GM21381 (cell line): ENCODE results near the gene TNFAIP8.
"Not testable (repeated sequence)": the region's sequence is repeated elsewhere in the genome, so short reads cannot be mapped to it uniquely, and the experiment has no call there.

Experiments
- ATAC-seq: cut with Tn5 transposase; IDR thresholded peaks from one replicate; pipeline ENCODE4 v1.9.1; 2021; ENCODE audit warnings: mild to moderate bottlenecking, moderate library complexity; ENCODE audit not compliant: unreplicated experiment

The TNFAIP8 gene

DNA sequence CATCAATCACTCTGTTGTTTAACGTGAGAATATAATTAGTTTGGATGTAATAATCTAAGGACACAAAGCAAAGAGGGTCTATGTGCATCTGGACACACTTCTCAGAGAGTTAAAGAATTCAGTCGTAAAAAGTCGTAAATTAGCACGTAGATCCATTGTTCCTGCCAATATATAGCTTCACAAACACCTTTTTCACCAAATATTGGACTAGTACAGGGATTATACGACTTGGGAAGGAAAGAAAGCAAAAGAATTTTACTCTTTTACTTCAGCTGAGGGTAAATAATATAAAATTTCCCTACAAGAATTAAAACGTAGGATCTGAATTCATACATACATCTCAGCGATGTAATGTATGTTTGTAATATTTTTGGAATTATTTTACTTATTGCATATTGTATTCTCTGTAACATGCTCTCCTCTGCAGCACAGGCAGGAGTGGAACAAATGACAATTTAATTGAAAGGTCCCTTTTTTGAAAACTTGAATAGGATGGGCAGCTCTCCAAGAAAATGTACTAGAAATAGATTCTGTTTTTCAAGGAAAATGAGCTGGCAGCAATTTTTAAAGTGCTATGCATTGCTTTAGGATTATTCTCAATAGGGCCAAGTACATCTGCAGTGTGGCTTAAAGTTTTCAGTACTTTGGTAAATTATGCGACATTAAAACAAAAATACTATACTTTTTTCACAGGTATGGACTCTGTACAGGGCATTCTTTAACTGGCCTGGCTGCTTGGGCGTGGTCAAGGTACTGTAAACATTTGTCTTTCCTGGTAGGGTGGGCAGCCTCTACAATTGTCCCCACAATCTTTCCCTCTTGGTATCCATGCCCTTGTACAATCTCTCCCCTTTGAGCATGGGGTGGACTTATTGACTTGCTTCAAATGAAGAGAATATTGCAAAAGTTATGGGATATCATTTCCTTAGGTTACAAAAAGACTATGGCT is 56.7 kb downstream of the TNFAIP8 start:
- no peak for ATAC-seq

DNA sequence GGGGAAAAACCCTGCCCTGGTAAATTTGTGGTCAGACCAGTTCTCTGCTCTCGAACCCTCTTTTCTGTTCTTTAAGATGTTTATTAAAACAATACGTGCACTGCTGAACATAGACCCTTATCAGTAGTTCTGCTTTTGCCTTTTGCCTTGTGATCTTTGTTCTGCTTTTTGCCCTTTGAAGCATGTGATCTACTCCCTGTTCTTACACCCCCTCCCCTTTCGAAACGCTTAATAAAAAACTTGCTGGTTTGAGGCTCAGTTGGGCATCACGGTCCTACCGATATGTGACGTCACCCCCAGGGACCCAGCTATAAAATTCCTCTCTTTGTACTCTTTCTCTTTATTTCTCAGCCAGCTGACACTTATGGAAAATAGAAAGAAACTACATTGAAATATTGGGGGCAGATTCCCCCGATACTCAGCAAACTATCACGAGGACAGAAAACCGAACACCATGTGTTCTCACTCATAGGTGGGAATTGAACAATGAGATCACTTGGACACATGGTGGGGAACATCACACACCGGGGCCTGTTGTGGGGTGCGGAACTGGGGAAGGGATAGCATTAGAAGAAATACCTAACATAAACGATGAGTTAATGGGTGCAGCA is 58.4 kb downstream of the TNFAIP8 start:
- ATAC-seq, result not testable (repeated sequence)

DNA sequence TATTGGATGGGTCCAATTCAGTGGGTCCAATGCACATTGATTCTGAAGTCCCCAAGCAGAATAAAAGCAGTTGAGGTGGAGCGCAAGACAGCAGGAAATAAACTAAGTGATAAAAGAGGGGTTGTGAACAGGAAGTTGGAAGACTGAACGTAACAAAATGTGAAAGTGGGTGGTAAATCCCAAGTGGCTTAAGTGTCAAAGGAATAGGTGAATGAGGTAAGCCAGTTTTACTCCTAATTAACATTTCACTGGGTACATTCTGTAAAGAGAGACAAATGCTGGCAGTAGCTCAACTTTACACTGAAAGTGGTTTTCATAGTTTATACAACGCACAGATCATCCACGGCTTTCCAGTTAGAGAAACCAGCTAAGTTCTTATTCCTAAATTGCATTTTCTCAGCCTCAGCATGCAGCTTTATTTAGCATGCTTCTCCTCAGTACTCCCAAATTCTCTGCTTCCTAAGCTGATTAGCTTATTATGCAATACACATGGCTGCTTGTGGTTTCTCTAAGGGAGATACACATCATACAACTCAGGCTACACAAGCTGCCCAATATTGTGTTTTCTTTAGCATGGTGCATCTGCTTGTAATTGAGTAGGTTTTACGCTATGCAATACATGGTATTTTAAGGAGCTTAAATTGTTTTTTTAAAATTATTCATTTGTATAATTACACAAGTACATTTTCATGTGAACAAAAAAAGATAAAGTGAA is 62.2 kb downstream of the TNFAIP8 start:
- no peak for ATAC-seq

GRCh38 chr5:119418606-119419100 is 62.8 kb downstream of the TNFAIP8 start:
- ATAC-seq, result peak; percentile 76

DNA sequence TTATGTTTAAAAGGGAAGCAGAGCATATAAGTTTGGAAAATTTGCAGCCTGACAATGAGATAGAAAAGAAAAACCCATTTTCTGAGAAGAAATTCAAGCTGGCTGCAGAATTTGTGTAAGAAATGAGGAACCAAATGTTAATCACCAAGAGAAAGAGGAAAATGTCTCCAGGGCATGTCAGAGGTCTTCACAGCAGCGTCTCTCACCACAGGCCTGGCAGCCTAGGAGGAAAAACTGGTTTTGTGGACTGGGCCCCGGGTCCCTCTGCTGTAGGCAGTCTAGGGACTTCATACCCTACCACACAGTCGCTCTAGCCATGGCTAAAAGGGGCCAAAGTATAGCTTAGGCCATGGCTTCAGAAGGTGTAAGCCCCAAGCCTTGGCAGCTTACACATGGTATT is 64.3 kb downstream of the TNFAIP8 start:
- ATAC-seq, result no peak

DNA sequence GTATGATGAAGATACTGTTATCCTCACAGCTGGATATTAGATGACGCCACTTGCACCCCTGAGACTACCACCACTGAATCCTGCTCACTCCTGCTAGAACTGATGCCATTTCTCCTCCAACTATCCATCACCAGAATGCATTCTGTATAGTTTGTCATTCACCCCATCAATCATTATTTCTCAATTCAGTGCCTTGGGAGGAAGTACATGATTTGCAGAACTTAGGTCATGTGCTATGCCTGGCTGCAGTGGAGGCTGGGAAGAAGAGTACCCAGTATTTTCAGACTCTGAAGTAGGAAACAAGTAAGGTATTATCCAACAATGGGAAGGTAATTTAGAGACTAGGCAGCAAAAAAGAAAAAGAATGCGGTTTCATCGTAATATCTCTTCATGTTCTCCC is 70.2 kb downstream of the TNFAIP8 start:
- ATAC-seq, result no peak

GRCh38 chr5:119427060-119427459 is 71.2 kb downstream of the TNFAIP8 start:
- no peak for ATAC-seq

DNA sequence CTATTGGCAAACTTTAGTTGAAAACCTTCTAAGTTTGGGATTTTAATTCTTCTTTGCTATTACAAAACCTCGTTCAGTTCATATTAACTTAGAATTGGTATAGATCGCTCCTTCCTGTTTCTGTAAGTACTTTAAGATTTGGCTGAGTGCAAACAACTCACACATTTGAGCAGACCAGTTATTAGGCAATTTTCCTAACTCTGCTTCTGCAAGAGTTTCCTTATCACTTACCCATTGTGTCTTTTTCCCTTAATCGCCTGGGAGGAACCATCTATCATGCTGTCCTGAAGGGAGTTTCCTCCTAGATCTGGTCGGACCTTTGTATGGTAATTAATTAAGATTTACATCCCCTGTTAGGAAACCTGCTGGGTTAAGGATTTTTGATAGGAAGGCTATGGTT is 71.8 kb downstream of the TNFAIP8 start:
- not testable (repeated sequence) for ATAC-seq

DNA sequence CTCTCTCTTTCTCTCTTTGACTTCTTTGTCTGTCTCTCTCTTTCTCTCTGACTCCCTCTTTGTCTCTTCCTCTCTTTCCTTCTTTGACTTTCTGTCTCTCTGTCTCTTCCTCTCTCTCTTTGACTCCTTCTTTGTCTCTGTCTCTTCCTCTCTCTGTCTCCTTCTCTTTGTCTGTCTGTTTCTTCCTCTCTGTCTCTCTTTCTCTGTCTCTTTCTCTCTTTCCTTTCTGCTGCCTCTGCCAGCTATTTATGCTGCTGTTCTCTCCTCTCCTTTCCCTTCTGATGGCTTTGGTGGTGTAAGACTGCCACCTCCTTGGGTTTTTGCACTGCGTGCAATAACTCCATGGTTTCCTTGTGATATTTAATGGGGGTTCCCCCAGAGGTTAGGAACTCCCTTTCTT is 72.3 kb downstream of the TNFAIP8 start:
- ATAC-seq, result not testable (repeated sequence)

DNA sequence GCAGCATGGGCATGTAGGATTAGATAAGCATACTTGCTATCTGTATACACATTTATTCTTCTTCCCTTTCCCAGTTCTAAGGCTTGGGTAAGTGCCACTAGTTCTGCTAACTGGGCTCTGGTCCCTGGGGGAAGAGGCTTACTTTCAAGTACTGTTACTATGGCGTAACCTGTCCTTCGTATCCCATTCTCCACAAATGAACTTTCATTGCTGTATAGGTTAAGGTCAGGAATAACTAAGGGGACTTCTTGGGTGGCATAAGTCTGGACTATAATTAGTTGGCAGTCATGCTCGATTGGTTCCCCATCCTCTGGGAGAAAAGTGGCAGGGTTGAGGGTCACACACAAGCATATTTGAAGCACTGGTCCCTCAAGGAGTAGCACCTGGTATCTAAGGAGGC is 72.8 kb downstream of the TNFAIP8 start:
- ATAC-seq, result not testable (repeated sequence)

DNA sequence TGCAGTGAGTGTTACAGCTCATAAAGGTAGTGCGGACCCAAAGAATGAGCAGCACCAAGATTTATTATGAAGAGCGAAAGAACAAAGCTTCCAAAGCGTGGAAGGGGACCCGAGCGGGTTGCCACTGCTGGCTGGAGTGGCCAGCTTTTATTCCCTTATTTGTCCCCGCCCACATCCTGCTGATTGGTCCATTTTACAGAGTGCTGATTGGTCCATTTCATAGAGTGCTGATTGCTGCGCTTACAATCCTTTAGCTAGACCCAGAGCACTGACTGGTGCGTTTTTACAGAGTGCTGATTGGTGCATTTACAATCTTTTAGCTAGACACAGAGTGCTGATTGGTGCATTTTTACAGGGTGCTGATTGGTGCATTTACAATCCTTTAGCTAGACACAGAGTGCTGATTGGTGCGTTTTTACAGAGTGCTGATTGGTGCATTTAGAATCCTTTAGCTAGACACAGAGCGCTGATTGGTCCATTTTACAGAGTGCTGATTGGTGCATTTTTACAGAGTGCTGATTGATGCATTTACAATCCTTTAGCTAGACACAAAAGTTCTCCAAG is 76.9 kb downstream of the TNFAIP8 start:
- ATAC-seq, result not testable (repeated sequence)

DNA sequence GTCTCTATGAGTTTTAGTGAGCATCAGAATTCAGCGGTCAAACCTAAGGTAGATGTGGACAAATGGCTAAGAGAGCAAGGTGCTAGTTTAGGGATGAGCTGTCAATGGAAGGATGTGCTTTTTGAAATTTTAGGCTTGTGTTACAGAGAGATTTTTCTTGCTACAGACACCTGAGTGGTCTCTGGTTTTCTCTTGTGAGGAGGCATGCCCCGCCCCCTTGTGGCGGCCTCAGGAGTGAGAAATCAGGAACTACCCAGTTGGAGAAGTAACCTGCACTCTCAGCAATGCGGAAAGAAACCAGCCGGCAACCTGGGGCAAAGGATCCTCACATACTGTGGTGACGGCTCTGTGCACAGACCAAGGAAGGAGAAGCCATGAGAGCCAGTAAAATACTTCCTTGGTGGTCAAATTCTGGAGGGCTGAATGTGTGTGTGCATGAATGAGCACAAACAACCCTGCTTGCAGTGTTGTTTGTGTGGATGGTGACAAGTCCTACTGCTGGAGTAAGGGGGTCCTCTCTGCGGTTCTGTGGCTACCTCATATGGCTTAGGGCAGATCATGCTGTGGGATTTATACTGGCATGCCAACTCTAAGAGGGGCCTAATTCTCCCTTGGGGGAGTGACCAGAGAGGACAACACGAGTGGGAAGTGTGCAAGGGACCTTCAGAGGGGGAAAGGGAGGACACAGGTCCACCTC is 79.8 kb downstream of the TNFAIP8 start:
- ATAC-seq, result peak; percentile 99

DNA sequence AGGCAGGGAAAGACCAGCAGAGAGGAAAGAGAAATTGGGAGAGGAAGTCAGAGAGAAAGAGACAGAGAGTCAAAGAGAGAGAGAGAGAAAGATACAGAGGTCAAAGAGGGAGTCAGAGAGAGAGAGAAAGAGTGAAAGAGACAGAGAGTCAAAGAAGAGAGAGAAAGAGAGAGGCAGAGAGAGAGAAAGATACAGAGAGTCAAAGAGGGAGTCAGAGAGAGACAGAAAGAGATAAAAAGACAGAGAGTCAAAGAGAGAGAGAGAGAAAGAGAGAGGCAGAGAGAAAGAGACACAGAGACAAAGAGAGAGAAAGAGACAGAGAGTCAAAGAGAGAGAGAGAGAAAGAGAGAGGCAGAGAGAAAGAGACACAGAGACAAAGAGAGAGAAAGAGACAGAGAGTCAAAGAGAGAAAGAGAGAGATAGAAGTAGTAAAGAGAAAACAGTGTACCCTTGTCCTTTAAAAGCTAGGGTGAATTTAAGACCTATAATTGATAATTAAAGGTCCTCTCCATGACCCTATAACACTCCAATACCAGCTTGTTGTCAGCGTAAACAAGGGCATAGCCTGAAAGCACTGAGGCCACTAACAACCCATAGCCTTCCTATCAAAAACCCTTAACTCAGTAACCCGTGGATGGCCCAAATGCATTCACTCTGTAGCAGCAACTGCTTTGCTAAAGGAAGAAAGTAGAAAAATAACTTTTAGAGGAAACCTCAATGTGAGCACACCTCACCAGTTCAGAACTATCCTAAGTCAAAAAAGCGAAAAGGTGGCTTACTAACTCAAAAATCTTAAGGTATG is 82.2 kb downstream of the TNFAIP8 start:
- ATAC-seq, result not testable (repeated sequence)

- not testable (repeated sequence) for ATAC-seq
Observed at GRCh38 chr5:119438587-119438917, 82.7 kb downstream of the TNFAIP8 start.

DNA sequence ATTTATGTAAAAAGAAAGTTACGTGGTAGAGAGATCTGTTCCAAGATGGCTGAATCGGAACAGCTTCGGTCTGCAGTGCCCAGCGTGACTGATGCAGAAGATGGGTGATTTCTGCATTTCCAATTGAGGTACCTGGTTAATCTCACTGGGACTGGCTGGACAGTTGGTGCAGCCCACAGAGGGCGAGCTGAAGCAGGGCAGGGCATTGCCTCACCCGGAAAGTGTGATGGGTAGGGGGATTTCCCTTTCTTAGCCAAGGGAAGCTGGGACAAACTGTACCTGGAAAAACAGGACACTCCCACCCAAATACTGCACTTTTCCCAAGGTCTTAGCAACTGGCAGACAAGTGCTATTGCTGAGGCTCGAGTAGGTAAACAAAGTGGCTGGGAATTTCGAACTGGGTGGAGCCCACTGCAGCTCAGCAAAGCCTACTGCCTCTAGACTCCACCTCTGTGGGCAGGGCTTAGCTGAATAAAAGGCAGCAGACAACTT is 83.4 kb downstream of the TNFAIP8 start:
- no peak for ATAC-seq

DNA sequence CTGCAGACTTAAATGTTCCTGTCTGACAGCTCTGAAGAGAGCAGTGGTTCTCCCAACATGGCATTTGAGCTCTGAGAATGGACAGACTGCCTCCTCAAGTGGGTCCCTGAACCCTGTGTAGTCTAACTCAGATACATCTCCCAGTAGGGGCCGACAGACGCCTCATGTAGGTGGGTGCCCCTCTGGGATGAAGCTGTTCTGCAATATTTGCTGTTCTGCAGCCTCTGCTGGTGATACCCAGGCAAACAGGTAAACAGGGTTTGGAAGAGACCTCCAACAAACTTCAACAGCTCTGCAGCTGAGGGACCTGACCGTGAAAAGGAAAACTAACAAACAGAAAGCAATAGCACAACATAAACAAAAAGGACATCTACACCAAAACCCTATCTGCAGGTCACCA is 83.8 kb downstream of the TNFAIP8 start:
- not testable (repeated sequence) for ATAC-seq

GRCh38 chr5:119444643-119445042 is 88.8 kb downstream of the TNFAIP8 start:
- not testable (repeated sequence) for ATAC-seq

GRCh38 chr5:119445544-119445943 is 89.7 kb downstream of the TNFAIP8 start:
- no peak for ATAC-seq
